ENCODE measurements around the gene STAG2.
A peak's percentile ranks its signal among the peaks of the same experiment; 100 is the strongest.

GRCh38 chrX:124127496-124127895 lies 166.0 kb downstream of the STAG2 start:
- TF ChIP-seq CTCF (conservative IDR thresholded peaks at IDR 0.05; ENCODE audit: low read depth in 2 of 2), result peak in 1 of 2 experiments; percentile 32; a peak in 1 of 4 replicates
- no peak for TF ChIP-seq EZH2 (IDR thresholded peaks at IDR 0.05; ENCODE audit: low read depth, unreplicated experiment)
- TF ChIP-seq EZH2phosphoT487 (IDR thresholded peaks at IDR 0.05; ENCODE audit: unreplicated experiment), result no peak
- TF ChIP-seq CREB1 (CRISPR knock-in tag; IDR thresholded peaks at IDR 0.05; ENCODE audit: low read depth), result no peak
- no peak for TF ChIP-seq POLR2AphosphoS5 (IDR thresholded peaks at IDR 0.05; ENCODE audit: low read depth)
- TF ChIP-seq, protein P1, sequence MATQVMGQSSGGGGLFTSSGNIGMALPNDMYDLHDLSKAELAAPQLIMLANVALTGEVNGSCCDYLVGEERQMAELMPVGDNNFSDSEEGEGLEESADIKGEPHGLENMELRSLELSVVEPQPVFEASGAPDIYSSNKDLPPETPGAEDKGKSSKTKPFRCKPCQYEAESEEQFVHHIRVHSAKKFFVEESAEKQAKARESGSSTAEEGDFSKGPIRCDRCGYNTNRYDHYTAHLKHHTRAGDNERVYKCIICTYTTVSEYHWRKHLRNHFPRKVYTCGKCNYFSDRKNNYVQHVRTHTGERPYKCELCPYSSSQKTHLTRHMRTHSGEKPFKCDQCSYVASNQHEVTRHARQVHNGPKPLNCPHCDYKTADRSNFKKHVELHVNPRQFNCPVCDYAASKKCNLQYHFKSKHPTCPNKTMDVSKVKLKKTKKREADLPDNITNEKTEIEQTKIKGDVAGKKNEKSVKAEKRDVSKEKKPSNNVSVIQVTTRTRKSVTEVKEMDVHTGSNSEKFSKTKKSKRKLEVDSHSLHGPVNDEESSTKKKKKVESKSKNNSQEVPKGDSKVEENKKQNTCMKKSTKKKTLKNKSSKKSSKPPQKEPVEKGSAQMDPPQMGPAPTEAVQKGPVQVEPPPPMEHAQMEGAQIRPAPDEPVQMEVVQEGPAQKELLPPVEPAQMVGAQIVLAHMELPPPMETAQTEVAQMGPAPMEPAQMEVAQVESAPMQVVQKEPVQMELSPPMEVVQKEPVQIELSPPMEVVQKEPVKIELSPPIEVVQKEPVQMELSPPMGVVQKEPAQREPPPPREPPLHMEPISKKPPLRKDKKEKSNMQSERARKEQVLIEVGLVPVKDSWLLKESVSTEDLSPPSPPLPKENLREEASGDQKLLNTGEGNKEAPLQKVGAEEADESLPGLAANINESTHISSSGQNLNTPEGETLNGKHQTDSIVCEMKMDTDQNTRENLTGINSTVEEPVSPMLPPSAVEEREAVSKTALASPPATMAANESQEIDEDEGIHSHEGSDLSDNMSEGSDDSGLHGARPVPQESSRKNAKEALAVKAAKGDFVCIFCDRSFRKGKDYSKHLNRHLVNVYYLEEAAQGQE (IDR thresholded peaks at IDR 0.05; ENCODE audit: unreplicated experiment), result no peak
- TF ChIP-seq, protein P2, sequence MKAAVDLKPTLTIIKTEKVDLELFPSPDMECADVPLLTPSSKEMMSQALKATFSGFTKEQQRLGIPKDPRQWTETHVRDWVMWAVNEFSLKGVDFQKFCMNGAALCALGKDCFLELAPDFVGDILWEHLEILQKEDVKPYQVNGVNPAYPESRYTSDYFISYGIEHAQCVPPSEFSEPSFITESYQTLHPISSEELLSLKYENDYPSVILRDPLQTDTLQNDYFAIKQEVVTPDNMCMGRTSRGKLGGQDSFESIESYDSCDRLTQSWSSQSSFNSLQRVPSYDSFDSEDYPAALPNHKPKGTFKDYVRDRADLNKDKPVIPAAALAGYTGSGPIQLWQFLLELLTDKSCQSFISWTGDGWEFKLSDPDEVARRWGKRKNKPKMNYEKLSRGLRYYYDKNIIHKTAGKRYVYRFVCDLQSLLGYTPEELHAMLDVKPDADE (IDR thresholded peaks at IDR 0.05), result no peak
- no peak for TF ChIP-seq ZNF114 (CRISPR knock-in tag; IDR thresholded peaks at IDR 0.05)
- TF ChIP-seq NANOG (IDR thresholded peaks at IDR 0.05; ENCODE audit: borderline replicate concordance), result no peak
